Heart right ventricle (tissue), 16 donors: ENCODE data around the gene OR1E1. TPM values are rescaled to one million over a fixed set of nuclear protein-coding genes. Genes with fewer than 3 reads are reported as not detected.
"Not testable (repeated sequence)": the region's sequence is repeated elsewhere in the genome, so short reads cannot be mapped to it uniquely, and the experiment has no call there.

Experiments
- ATAC-seq, 8 donors: fragments of 200-7000 bp; cut with Tn5 transposase; one replicate each; pipeline ENCODE4 v1.9.1; 2020; ENCODE audit warnings: mild to moderate bottlenecking in 8 of 8, moderate library complexity in 8 of 8, moderate number of reproducible peaks in 1 of 8
- DNase-seq, 2 donors: peaks; one replicate each; pipeline ENCODE4 v3.0.0-alpha.2; 2020
- H3K27ac ChIP-seq, 10 donors: fragments of 200-600 bp; sonication (generic) in 2 of 10; one replicate each; pipeline versions ENCODE4 v1.5.0 to v1.8.0; 2020 to 2022; ENCODE audit warnings: mild to moderate bottlenecking in 3 of 10
- H3K27me3 ChIP-seq, 7 donors: fragments of 200-600 bp; one replicate each; pipeline ENCODE4 v1.8.0; 2021 to 2022; ENCODE audit warnings: mild to moderate bottlenecking in 2 of 7
- H3K36me3 ChIP-seq, 9 donors: fragments of 200-600 bp; sonication (generic) in 1 of 9; one replicate each; pipeline versions ENCODE4 v1.5.0 to v1.8.0; 2020 to 2022; ENCODE audit warnings: mild to moderate bottlenecking in 2 of 9
- H3K4me1 ChIP-seq, 9 donors: fragments of 200-600 bp; sonication (generic) in 1 of 9; one replicate each; pipeline versions ENCODE4 v1.5.0 to v1.8.0; 2020 to 2022; ENCODE audit warnings: mild to moderate bottlenecking in 4 of 9
- H3K4me3 ChIP-seq, 10 donors: fragments of 200-600 bp; sonication (generic) in 2 of 10; one replicate each; pipeline versions ENCODE4 v1.5.0 to v1.8.0; 2020 to 2022; ENCODE audit warnings: mild to moderate bottlenecking in 7 of 10, moderate library complexity in 2 of 10
- H3K9me3 ChIP-seq, 11 donors: fragments of 200-600 bp in 10 of 11; sonication (generic) in 2 of 11; one replicate each; pipeline versions ENCODE4 v1.5.0 to v1.8.0; 2013 to 2022; ENCODE audit warnings: mild to moderate bottlenecking in 2 of 11, control low read depth in 1 of 11, moderate library complexity in 1 of 11
- CTCF ChIP-seq, 9 donors: fragments of 200-600 bp; sonication (generic) in 2 of 9; IDR thresholded peaks; one replicate each; pipeline versions ENCODE4 v1.5.0 to v1.8.0; 2021 to 2022; ENCODE audit warnings: antibody characterized with exemption in 9 of 9, mild to moderate bottlenecking in 5 of 9, moderate library complexity in 1 of 9
- WGBS, 2 donors: extraction: QIAGEN DNeasy Blood & Tissue Kit; methylation state at CpG; one replicate each; pipeline ENCODE4 v1.1.7; 2013; ENCODE audit warnings: inconsistent platforms in 1 of 2; 5-methylcytosine and 5-hydroxymethylcytosine counted together
- intact Hi-C, 10 donors: fragments of 100-400 bp; cut with DNase I; formaldehyde crosslinking; loops; one replicate each; pipeline versions ENCODE4 v1.11.1 to v1.14.2; 2022
- polyA plus RNA-seq, 2 donors: library from polyadenylated mRNA; stranded (reverse); fragments of 200-250 nt; gene quantifications; one replicate each; pipeline ENCODE4 v1.2.3, GENCODE V29; 2013
- total RNA-seq, 10 donors: library from RNA; stranded (reverse); fragmentation: NEBNext Ultra II Directional in 3 of 10; extraction: Animal tissue kit (Norgen Biotek cat#: 25700) in 3 of 10; gene quantifications; one replicate each; pipeline versions ENCODE4 v1.2.1 to v1.2.4, GENCODE V29; 2021 to 2023
- donor health status: Arrhythmogenic right ventricular cardiomyopathy.
- donor health status: ischemic (EF 13 %, LVEDD 7.1; RV severe dilation, severe dysfunction).
- donor health status: healthy with polysubstance abuse.
- donor health status: DM: no; HTN: yes; CAD: no.
- donor health status: DM: no; HTN: no; CAD: no.
- donor health status: ischemic (EF 25% LVEDD 6.9; RV normal size, moderate dysfunction).
- donor health status: ischemic (EF 25% LVEDD 5.7; RV mildly dilated, moderate dysfunction).
- donor health status: healthy.
- donor health status: DM: yes; HTN: yes; CAD: no.
- donor health status: Ischemic cardiomyopathy.
- donor health status: ischemic (EF 35%, LVEDD 5.7; RV mildly dilated, moderate dysfunction).
- donor health status: nonischemic (EF 11% LVEDD 7.7; RV severe dilation, severe dysfunction).
- donor health status: DM: yes; HTN: yes; CAD: no.
- donor health status: PGD.
- donor health status: ischemic (EF 29% LVEDD 5.4; RV normal size, mild dysfunction).
- donor health status: nonischemic (EF 23%, LVEDD 6.1; RV moderate dilation, normal function).

OR1E1 gene
- total and polyA plus RNA-seq, 12 donors: 0.32 TPM; not detected in 11

- ATAC-seq: no peak
These were observed 8.4 kb downstream of the OR1E1 start for GRCh38 chr17:3389791-3390190.

DNA sequence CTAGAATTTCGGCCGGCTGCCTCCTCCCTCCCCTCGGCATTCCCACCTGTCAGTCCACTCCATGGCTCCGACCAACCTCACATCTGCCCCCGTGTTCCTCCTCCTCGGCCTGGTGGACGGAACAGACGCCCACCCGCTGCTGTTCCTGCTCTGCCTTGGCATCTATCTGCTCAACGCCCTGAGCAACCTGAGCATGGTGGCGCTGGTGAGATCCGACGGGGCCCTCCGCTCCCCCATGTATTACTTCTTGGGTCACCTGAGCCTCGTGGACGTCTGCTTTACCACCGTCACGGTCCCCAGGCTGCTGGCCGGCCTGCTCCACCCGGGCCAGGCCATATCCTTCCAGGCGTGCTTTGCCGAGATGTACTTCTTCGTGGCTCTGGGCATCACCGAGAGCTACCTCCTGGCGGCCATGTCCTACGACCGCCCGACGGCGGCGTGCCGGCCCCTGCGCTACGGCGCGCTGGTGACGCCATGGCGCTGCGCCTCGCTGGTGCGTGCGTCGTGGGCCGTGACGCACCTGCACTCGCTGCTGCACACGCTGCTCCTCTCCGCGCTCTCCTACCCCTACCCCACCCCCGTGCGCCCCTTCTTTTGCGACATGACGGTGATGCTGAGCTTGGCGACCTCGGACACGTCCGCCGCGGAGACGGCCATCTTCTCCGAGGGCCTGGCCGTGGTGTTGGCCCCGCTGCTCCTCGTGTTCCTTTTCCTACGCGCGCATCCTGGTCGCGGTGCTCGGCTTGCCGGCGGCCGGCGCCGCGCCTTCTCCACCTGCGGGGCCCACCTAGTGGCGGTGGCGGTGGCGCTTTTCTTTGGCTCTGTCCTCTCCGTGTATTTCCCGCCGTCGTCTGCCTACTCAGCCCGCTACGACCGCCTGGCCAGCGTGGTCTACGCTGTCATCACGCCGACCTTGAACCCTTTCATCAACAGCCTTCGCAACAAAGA, 12.1 kb downstream of the OR1E1 start, which contains the start of gene OR3A2:
Gene OR3A2 (minus strand): TSS at position 440 of the 948 bp plus-strand sequence.
- 24 to 26% methylated on average over 92 of the region's 92 CpGs for WGBS, 2 donors
- peaks cover 0 to 53% (median 36%) of the 10 kb centered on the region in 7 donors for H3K27me3 ChIP-seq
- DNase-seq (no peak), ATAC-seq (no peak)
- H3K36me3 ChIP-seq: no peaks in the 10 kb centered on the region
- H3K27ac ChIP-seq: no peak within 1 kb of the TSS
- intact Hi-C loops: no loop called here
- TF ChIP-seq CTCF (IDR thresholded peaks at IDR 0.05): no peak
- peaks cover 0 to 8% (median 0%) of the 10 kb centered on the region in 11 donors for H3K9me3 ChIP-seq
- H3K4me1 ChIP-seq: no peaks in the 10 kb centered on the region
- peak within 1 kb of the TSS in 4 of 10 donors; percentile 3 to 43 (median 12) for H3K4me3 ChIP-seq

More at GRCh38 chr17:3389791-3390190, 8.4 kb downstream of the OR1E1 start:
- 65 to 66% methylated on average over 4 of the region's 4 CpGs for WGBS, 2 donors
- H3K27ac ChIP-seq: no peak overlapping the region
- TF ChIP-seq CTCF (IDR thresholded peaks at IDR 0.05): no peak
- H3K36me3 ChIP-seq: no peaks in the 10 kb centered on the region
- H3K4me3 ChIP-seq: no peak overlapping the region
- intact Hi-C loops: no loop called here
- no peaks in the 10 kb centered on the region for H3K4me1 ChIP-seq
- H3K27me3 ChIP-seq: peaks cover 0 to 46% (median 30%) of the 10 kb centered on the region in 7 donors
- peaks cover 0 to 13% (median 0%) of the 10 kb centered on the region in 11 donors for H3K9me3 ChIP-seq
- no peak for DNase-seq

GRCh38 chr17:3381957-3382356, 16.3 kb downstream of the OR1E1 start:
- H3K4me1 ChIP-seq: no peaks in the 10 kb centered on the region
- intact Hi-C loops: no loop called here
- H3K9me3 ChIP-seq: no peaks in the 10 kb centered on the region
- TF ChIP-seq CTCF (IDR thresholded peaks at IDR 0.05): no peak
- no peak overlapping the region for H3K27ac ChIP-seq
- no peak overlapping the region for H3K4me3 ChIP-seq
- no peaks in the 10 kb centered on the region for H3K36me3 ChIP-seq
- DNase-seq: no peak
- peaks cover 0 to 62% (median 29%) of the 10 kb centered on the region in 7 donors for H3K27me3 ChIP-seq
- WGBS, 2 donors: 72 to 78% methylated on average over 5 of the region's 5 CpGs
- no peak for ATAC-seq

DNA sequence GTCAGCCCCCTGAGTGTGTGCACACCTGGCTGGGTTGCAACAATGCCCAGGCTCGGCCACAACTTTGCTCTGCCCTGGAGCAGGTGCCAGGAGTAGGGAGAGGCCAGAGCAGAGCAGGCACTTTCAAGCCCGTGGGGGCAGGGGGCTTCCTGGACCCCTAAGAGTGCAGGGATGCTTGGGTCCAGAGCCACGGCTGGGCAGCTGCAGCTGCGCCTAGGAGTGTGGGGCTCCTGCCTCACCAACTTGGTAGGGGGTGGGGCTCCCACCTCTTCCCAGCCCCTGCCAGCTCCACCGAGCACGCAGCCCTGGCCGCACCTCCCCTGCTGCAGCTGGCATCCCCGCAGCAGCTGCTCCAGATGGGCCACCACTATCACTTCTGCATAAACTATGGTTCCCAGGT, 19.9 kb downstream of the OR1E1 start:
- WGBS, 2 donors: 76 to 79% methylated on average over 8 of the region's 8 CpGs
- intact Hi-C loops: no loop called here
- Histone ChIP-seq H3K4me3 (no peak overlapping the region), H3K27me3 (peaks cover 0 to 34% (median 8%) of the 10 kb centered on the region in 7 donors), H3K9me3 (peaks cover 0 to 16% (median 11%) of the 10 kb centered on the region in 11 donors), H3K27ac (no peak overlapping the region), H3K4me1 (no peaks in the 10 kb centered on the region), H3K36me3 (no peaks in the 10 kb centered on the region)
- no peak for ATAC-seq
- no peak for TF ChIP-seq CTCF (IDR thresholded peaks at IDR 0.05)
- DNase-seq: no peak

DNA sequence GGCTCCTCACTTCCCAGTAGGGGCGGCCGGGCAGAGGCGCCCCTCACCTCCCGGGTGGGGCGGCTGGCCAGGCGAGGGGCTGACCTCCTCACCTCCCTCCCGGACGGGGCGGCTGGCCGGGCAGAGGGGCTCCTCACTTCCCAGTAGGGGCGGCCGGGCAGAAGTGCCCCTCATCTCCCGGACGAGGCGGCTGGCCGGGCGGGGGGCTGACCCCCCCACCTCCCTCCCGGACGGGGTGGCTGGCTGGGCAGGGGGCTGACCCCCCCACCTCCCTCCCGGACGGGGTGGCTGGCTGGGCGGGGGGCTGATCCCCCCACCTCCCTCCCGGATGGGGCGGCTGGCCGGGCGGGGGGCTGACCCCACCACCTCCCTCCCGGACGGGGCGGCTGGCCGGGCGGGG, 27.0 kb downstream of the OR1E1 start:
- H3K27ac ChIP-seq, H3K4me3 ChIP-seq, H3K4me1 ChIP-seq, H3K27me3 ChIP-seq, DNase-seq, ATAC-seq, intact Hi-C loops, H3K36me3 ChIP-seq: not testable (repeated sequence)
- peaks cover 0 to 39% (median 14%) of the 10 kb centered on the region in 11 donors for H3K9me3 ChIP-seq
- 95% methylated on average over 7 to 20 of the region's 31 CpGs for WGBS, 2 donors
